A549 (cell line): ENCODE data around the gene PHF21B. TPM values are rescaled to one million over a fixed set of nuclear protein-coding genes. Genes with fewer than 3 reads are reported as not detected.

Experiments used
- ATAC-seq, 2 experiments: fragments of 200-7000 bp in 1 of 2; fragments of >200 bp in 1 of 2; cut with Nextera tagmentation in 1 of 2; cut with Tn5 transposase in 1 of 2; 3 replicates each; pipeline versions ENCODE4 v1.8.0 to v1.9.1; 2018 to 2020; ENCODE audit warnings: mild to moderate bottlenecking in 1 of 2, moderate library complexity in 1 of 2
- CTCF ChIA-PET: fragments of 300-600 bp; sonication (Branson Sonifier 250); formaldehyde crosslinking; extraction: SDS; loops from one replicate; lab custom pipeline; 2021; ENCODE audit warnings: antibody characterized with exemption, inconsistent platforms; lab: Yijun Ruan, JAX
- POLR2A ChIA-PET: fragments of 350-600 bp; formaldehyde crosslinking; extraction: SDS; loops from one replicate; lab custom pipeline; 2021; ENCODE audit warnings: antibody characterized with exemption, inconsistent platforms; lab: Yijun Ruan, JAX
- DNase-seq, 2 experiments: peaks; one replicate each; pipeline versions ENCODE4 v3.0.0 to v3.0.0-alpha.2; 2011 to 2016; ENCODE audit warnings: low read depth in 1 of 2, low spot score in 1 of 2
- FAIRE-seq: peaks from 2 replicates; lab custom pipeline; 2011; peaks lifted over from hg19 to GRCh38; lab: Jason Lieb, UNC
- H3K27ac ChIP-seq, 2 experiments: fragments of >200 bp; sonication (Bioruptor Twin); formaldehyde crosslinking; 3 replicates each; pipeline ENCODE4 v1.5.1; 2016 to 2017
- H3K4me1 ChIP-seq: fragments of >200 bp; sonication (Bioruptor Twin); formaldehyde crosslinking; 3 replicates; pipeline ENCODE4 v1.6.1; 2016
- H3K4me2 ChIP-seq: fragments of >200 bp; sonication (Bioruptor Twin); formaldehyde crosslinking; 3 replicates; pipeline ENCODE4 v1.6.1; 2016
- H3K4me3 ChIP-seq: fragments of >200 bp; sonication (Bioruptor Twin); formaldehyde crosslinking; 3 replicates; pipeline ENCODE4 v1.5.1; 2016
- H3K9me3 ChIP-seq: fragments of >200 bp; sonication (Bioruptor Twin); formaldehyde crosslinking; 3 replicates; pipeline ENCODE4 v1.6.1; 2016
- ATOH8 ChIP-seq: fragments of 250-450 bp; sonication (Bioruptor Pico); IDR thresholded peaks from 2 replicates; pipeline ENCODE4 v1.5.0; 2020; ENCODE audit warnings: low read depth, mild to moderate bottlenecking, moderate library complexity
- CTCF ChIP-seq: fragments of >200 bp; sonication (Bioruptor Twin); formaldehyde crosslinking; IDR thresholded peaks from 3 replicates; pipeline ENCODE4 v1.5.1; 2016
- E2F6 ChIP-seq: IDR thresholded peaks from 2 replicates; pipeline ENCODE4 v1.6.1; 2012; ENCODE audit warnings: low read depth, borderline replicate concordance
- EHF ChIP-seq: fragments of 250-450 bp; sonication (Bioruptor Pico); IDR thresholded peaks from 2 replicates; pipeline ENCODE4 v1.5.0; 2020; ENCODE audit warnings: mild to moderate bottlenecking
- ELK1 ChIP-seq: fragments of 150-350 bp; IDR thresholded peaks from 2 replicates; pipeline ENCODE4 v1.6.1; 2014; ENCODE audit warnings: low read depth, mild to moderate bottlenecking, low read length
- EP300 ChIP-seq, 2 experiments: fragments of >200 bp; sonication (Bioruptor Twin); formaldehyde crosslinking; IDR thresholded peaks; 2 replicates in 1 of 2; 3 replicates in 1 of 2; pipeline ENCODE4 v1.6.1; 2016 to 2017
- FOXS1 ChIP-seq: fragments of 250-450 bp; sonication (Bioruptor Pico); IDR thresholded peaks from 2 replicates; pipeline ENCODE4 v1.5.0; 2020; ENCODE audit warnings: mild to moderate bottlenecking, moderate library complexity
- HES2 ChIP-seq: fragments of >200 bp; sonication (Bioruptor Twin); formaldehyde crosslinking; IDR thresholded peaks from 2 replicates; pipeline ENCODE4 v1.6.1; 2016
- HEYL ChIP-seq: fragments of 250-450 bp; sonication (Bioruptor Pico); IDR thresholded peaks from 2 replicates; pipeline ENCODE4 v1.8.0; 2021; ENCODE audit warnings: mild to moderate bottlenecking, moderate library complexity
- HOXA7 ChIP-seq: fragments of 250-450 bp; sonication (Bioruptor Pico); IDR thresholded peaks from 2 replicates; pipeline ENCODE4 v1.5.0; 2020; ENCODE audit warnings: mild to moderate bottlenecking, moderate library complexity
- HOXB13 ChIP-seq: fragments of 250-450 bp; sonication (Bioruptor Pico); IDR thresholded peaks from 2 replicates; pipeline ENCODE4 v1.5.0; 2020; ENCODE audit warnings: low read depth, mild to moderate bottlenecking, moderate library complexity
- JUNB ChIP-seq: fragments of >200 bp; sonication (Bioruptor Twin); formaldehyde crosslinking; IDR thresholded peaks from 2 replicates; pipeline ENCODE4 v1.6.1; 2016
- MAFK ChIP-seq: fragments of 450-650 bp; IDR thresholded peaks from 2 replicates; pipeline ENCODE4 v1.6.1; 2014; ENCODE audit not compliant: partially characterized antibody
- MAX ChIP-seq: IDR thresholded peaks from 2 replicates; pipeline ENCODE4 v1.6.1; 2012
- NPAS2 ChIP-seq: fragments of 250-450 bp; sonication (Bioruptor Pico); IDR thresholded peaks from 2 replicates; pipeline ENCODE4 v1.8.0; 2022; ENCODE audit warnings: mild to moderate bottlenecking, moderate library complexity, borderline replicate concordance
- NR3C1 ChIP-seq: fragments of >200 bp; sonication (Bioruptor Twin); formaldehyde crosslinking; IDR thresholded peaks from 3 replicates; pipeline ENCODE4 v1.6.1; 2017
- RAD21 ChIP-seq, 2 experiments: fragments of >200 bp in 1 of 2; sonication (Bioruptor Twin) in 1 of 2; formaldehyde crosslinking in 1 of 2; IDR thresholded peaks in 1 of 2; conservative IDR thresholded peaks in 1 of 2; 2 replicates in 1 of 2; 3 replicates in 1 of 2; pipeline ENCODE4 v1.6.1; 2012 to 2018; ENCODE audit warnings: inconsistent platforms in 1 of 2
- RCOR1 ChIP-seq: fragments of 150-350 bp; IDR thresholded peaks from 2 replicates; pipeline ENCODE4 v1.6.1; 2014; ENCODE audit warnings: antibody characterized with exemption, low read length, low read depth
- REST ChIP-seq: fragments of 200-600 bp; sonication (generic); IDR thresholded peaks from 2 replicates; pipeline ENCODE4 v1.6.1; 2016; ENCODE audit warnings: antibody characterized with exemption, mild to moderate bottlenecking, moderate library complexity
- RNF2 ChIP-seq: fragments of 200-600 bp; sonication (generic); IDR thresholded peaks from 2 replicates; pipeline ENCODE4 v1.6.1; 2016; ENCODE audit warnings: low read depth, mild to moderate bottlenecking, antibody characterized with exemption, moderate library complexity, borderline replicate concordance
- SMC3 ChIP-seq: fragments of >200 bp; sonication (Bioruptor Twin); formaldehyde crosslinking; IDR thresholded peaks from 3 replicates; pipeline ENCODE4 v1.6.1; 2018; ENCODE audit warnings: inconsistent platforms
- TP53 ChIP-seq: fragments of 250-450 bp; sonication (Bioruptor Pico); IDR thresholded peaks from 2 replicates; pipeline ENCODE4 v1.5.0; 2021; ENCODE audit warnings: mild to moderate bottlenecking, moderate library complexity
- ZSCAN20 ChIP-seq: fragments of 250-450 bp; sonication (Bioruptor Pico); IDR thresholded peaks from 2 replicates; pipeline ENCODE4 v1.8.0; 2022; ENCODE audit warnings: mild to moderate bottlenecking, moderate library complexity
- WGBS: methylation state at CpG from one replicate; pipeline ENCODE4 v1.1.6; 2017; ENCODE audit errors: missing lambda C conversion rate; 5-methylcytosine and 5-hydroxymethylcytosine counted together
- polyA plus RNA-seq, 4 experiments: library from polyadenylated mRNA; depleted of rRNA in 3 of 4; stranded (reverse); fragments of >200 nt; fragmentation: RNase III in 1 of 4; extraction: RNeasy Plus Mini Kit Qiagen cat#74134 plus additional on column Dnase treatment in 1 of 4; gene quantifications; 2 replicates in 3 of 4; 3 replicates in 1 of 4; pipeline ENCODE4 v1.2.3, GENCODE V29; 2011 to 2017

PHF21B gene
- polyA plus RNA-seq, 2 of the 4 experiments (the other 2 are of a cell fraction), result 0.50 to 0.70 TPM

- CTCF ChIA-PET, result no interaction called here
- H3K9me3 ChIP-seq, result no peaks in the 10 kb centered on the region
- no peak for TF ChIP-seq HOXA7 (CRISPR knock-in tag)
- WGBS, result 93% methylated on average over 6 of the region's 19 CpGs
- DNase-seq (no peak), ATAC-seq (no peak), FAIRE-seq (no peak)
- H3K4me3 ChIP-seq, result no peak overlapping the region
- H3K27ac ChIP-seq, result no peak overlapping the region
- POLR2A ChIA-PET, result no interaction called here
- no peak overlapping the region for H3K4me2 ChIP-seq
- no peaks in the 10 kb centered on the region for H3K4me1 ChIP-seq
Observed at GRCh38 chr22:44917372-44918165, 92.2 kb downstream of the PHF21B start.

- ATAC-seq, result no peak
- ChIA-PET CTCF (no interaction called here), POLR2A (no interaction called here)
- no peaks in the 10 kb centered on the region for H3K4me1 ChIP-seq
- TF ChIP-seq SMC3 (no peak), ELK1 (no peak), MAFK (no peak), RCOR1 (no peak), EP300 (IDR thresholded peaks at IDR 0.05) (no peak), HEYL (no peak), NPAS2 (CRISPR knock-in tag) (no peak), CTCF (no peak), JUNB (no peak), MAX (no peak), E2F6 (no peak), FOXS1 (CRISPR knock-in tag) (no peak), HES2 (no peak)
- H3K9me3 ChIP-seq, result no peaks in the 10 kb centered on the region
- FAIRE-seq, result no peak
- no peak for DNase-seq
- H3K27ac ChIP-seq, result no peak overlapping the region
- H3K4me2 ChIP-seq, result no peak overlapping the region
- 85% methylated on average over 18 of the region's 46 CpGs for WGBS
- no peak overlapping the region for H3K4me3 ChIP-seq
Observed at GRCh38 chr22:44916281-44917231, 93.2 kb downstream of the PHF21B start.

GRCh38 chr22:44915441-44915840 lies 94.4 kb downstream of the PHF21B start:
- H3K9me3 ChIP-seq, result no peaks in the 10 kb centered on the region
- no peak overlapping the region for H3K4me3 ChIP-seq
- ChIA-PET POLR2A (no interaction called here), CTCF (no interaction called here)
- H3K27ac ChIP-seq, result no peak overlapping the region
- H3K4me1 ChIP-seq, result no peaks in the 10 kb centered on the region
- 62% methylated on average over 8 of the region's 10 CpGs for WGBS
- DNase-seq (no peak), FAIRE-seq (no peak), ATAC-seq (no peak)
- no peak overlapping the region for H3K4me2 ChIP-seq
- TF ChIP-seq ATOH8 (CRISPR knock-in tag) (no peak), HOXB13 (CRISPR knock-in tag) (no peak), EHF (CRISPR knock-in tag) (no peak), JUNB (no peak), REST (no peak), NR3C1 (no peak), RAD21 (conservative IDR thresholded peaks at IDR 0.05 in 1 of 2, IDR thresholded peaks at IDR 0.05 in 1 of 2) (no peak), RNF2 (no peak), ZSCAN20 (no peak), SMC3 (no peak), TP53 (CRISPR knock-in tag) (no peak)
